AG04450 (cell line): ENCODE measurements around the gene NFATC2. TPM values are rescaled to one million over a fixed set of nuclear protein-coding genes. Genes with fewer than 3 reads are reported as not detected.

Experiments
- CTCF ChIA-PET: fragments of 300-600, 350-600 bp; formaldehyde crosslinking; extraction: SDS; loops from one replicate; lab custom pipeline; 2022; ENCODE audit warnings: antibody characterized with exemption, inconsistent platforms; lab: Charles Lee
- POLR2A ChIA-PET: fragments of 350-600 bp; formaldehyde crosslinking; extraction: SDS; loops from one replicate; lab custom pipeline; 2021; ENCODE audit warnings: antibody characterized with exemption, inconsistent platforms; lab: Yijun Ruan, JAX
- DNase-seq: peaks from one replicate; pipeline ENCODE4 v3.0.0-alpha.2; 2011; ENCODE audit warnings: low read depth, low spot score
- H3K27ac ChIP-seq: one replicate; pipeline ENCODE4 v1.5.1; 2012; ENCODE audit warnings: low read depth, low read length, control low read depth
- H3K27me3 ChIP-seq: one replicate; pipeline ENCODE4 v1.6.0; 2012; ENCODE audit warnings: low read length; ENCODE audit not compliant: control insufficient read depth, insufficient read depth
- H3K4me3 ChIP-seq: 2 replicates; pipeline ENCODE4 v1.5.1; 2011; ENCODE audit warnings: mild to moderate bottlenecking, low read depth, low read length, control low read depth
- H3K9me3 ChIP-seq: 2 replicates; pipeline ENCODE4 v1.5.1; 2012; ENCODE audit warnings: low read length; ENCODE audit not compliant: control insufficient read depth, insufficient read depth
- polyA plus RNA-seq: library from polyadenylated mRNA; depleted of rRNA; stranded (reverse); fragments of >200 nt; gene quantifications from 2 replicates; pipeline ENCODE4 v1.2.3, GENCODE V29; 2011
- TF ChIP-seq, protein P1 (sequence below): IDR thresholded peaks from 2 replicates; pipeline ENCODE4 v1.5.1; 2011; ENCODE audit warnings: low read depth, low read length, control low read depth, inconsistent platforms

Gene NFATC2
- polyA plus RNA-seq, 1 experiment = 0.07 TPM

GRCh38 chr20:51514249-51514648, 28.3 kb downstream of the NFATC2 start:
- ChIA-PET POLR2A (interaction anchor here (1.1 kb wide), 1 partner anchor 12 kb away, joined by 4 read pairs; no protein-coding TSS in a partner anchor), CTCF (interaction anchor here (1.2 kb wide), 1 partner anchor 207 kb away, joined by 3 read pairs; no protein-coding TSS in a partner anchor)
- Histone ChIP-seq H3K27me3 (no peaks in the 10 kb centered on the region), H3K4me3 (no peak overlapping the region), H3K9me3 (peaks cover 3% of the 10 kb centered on the region), H3K27ac (no peak overlapping the region)
- TF ChIP-seq, protein P1, sequence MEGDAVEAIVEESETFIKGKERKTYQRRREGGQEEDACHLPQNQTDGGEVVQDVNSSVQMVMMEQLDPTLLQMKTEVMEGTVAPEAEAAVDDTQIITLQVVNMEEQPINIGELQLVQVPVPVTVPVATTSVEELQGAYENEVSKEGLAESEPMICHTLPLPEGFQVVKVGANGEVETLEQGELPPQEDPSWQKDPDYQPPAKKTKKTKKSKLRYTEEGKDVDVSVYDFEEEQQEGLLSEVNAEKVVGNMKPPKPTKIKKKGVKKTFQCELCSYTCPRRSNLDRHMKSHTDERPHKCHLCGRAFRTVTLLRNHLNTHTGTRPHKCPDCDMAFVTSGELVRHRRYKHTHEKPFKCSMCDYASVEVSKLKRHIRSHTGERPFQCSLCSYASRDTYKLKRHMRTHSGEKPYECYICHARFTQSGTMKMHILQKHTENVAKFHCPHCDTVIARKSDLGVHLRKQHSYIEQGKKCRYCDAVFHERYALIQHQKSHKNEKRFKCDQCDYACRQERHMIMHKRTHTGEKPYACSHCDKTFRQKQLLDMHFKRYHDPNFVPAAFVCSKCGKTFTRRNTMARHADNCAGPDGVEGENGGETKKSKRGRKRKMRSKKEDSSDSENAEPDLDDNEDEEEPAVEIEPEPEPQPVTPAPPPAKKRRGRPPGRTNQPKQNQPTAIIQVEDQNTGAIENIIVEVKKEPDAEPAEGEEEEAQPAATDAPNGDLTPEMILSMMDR = no peak
- DNase-seq = no peak

DNA sequence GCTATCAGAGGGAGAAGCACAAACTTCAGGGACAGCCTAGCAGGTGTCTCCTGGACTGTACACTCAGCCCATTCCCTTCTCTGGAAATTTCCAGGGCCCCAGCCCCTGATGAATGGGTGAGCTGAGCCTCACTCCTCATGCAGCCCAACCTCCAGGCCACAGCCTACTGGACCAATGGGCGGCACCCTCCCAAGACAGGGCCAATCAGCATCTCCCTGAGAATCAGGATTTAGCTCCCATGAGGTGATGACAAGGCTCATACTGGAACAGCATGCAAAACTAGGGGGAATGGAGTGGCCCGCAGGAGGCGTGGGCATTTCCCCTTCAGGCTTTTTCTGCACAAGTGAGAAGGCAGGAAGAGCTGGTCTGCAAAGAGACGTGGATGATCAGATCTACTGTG, 29.0 kb downstream of the NFATC2 start:
- no peak overlapping the region for H3K27ac ChIP-seq
- H3K27me3 ChIP-seq = no peaks in the 10 kb centered on the region
- DNase-seq = no peak
- CTCF ChIA-PET = interaction anchor here (1.2 kb wide), 1 partner anchor 206 kb away, joined by 3 read pairs; no protein-coding TSS in a partner anchor
- no peak overlapping the region for H3K4me3 ChIP-seq
- TF ChIP-seq, protein P1 = no peak
- peaks cover 3% of the 10 kb centered on the region for H3K9me3 ChIP-seq
- POLR2A ChIA-PET = interaction anchor here (1.1 kb wide), 1 partner anchor 13 kb away, joined by 4 read pairs; no protein-coding TSS in a partner anchor

- Histone ChIP-seq H3K9me3 (peaks cover 3% of the 10 kb centered on the region), H3K4me3 (no peak overlapping the region), H3K27ac (no peak overlapping the region), H3K27me3 (no peaks in the 10 kb centered on the region)
- ChIA-PET POLR2A (no interaction called here), CTCF (no interaction called here)
- DNase-seq = no peak
- TF ChIP-seq, protein P1 = no peak
These were observed 29.9 kb downstream of the NFATC2 start for GRCh38 chr20:51512645-51513044.

DNA sequence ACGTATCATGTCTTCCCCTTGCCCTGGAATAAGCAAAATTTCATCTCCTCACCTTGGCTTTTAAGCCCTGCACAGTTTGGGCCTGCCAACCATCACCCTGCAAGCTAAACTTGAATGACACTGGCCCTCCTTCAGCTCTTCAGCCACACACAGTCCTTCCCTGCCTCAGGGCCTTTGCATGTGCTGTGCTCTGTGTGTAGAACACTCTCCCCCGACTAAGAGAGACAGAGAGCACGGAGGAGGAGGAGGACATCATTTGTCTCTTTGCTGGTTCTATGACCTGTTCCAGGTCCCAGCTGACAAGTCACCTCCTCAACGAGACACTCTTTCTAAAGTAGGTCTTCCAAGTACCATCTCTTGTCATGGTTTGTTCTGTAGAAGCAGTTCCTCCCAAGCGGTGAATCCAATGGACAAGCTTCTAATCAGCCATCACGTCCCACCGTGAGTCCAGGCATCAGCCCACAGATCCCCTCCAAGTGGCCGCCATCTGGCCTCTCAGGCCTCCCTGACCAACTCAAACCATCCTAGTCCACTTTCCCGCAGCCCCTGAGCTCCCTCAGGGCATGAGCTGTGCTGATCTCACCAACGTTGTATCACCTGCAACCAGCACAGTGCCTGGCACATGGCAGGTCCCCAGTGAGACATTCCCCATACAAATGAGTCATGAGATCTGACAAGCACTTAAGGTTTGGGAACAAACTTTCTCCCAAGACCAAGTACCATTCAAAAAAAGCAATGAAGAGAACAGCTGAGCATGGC, 30.5 kb downstream of the NFATC2 start:
- H3K27me3 ChIP-seq = no peaks in the 10 kb centered on the region
- H3K27ac ChIP-seq = no peak overlapping the region
- POLR2A ChIA-PET = interaction anchor here (0.5 kb wide), 1 partner anchor 102 kb away, joined by 9 read pairs; no protein-coding TSS in a partner anchor
- TF ChIP-seq, protein P1 = no peak
- CTCF ChIA-PET = interaction anchor here (0.5 kb wide), 1 partner anchor 83 kb away, joined by 4 read pairs; no protein-coding TSS in a partner anchor
- no peak overlapping the region for H3K4me3 ChIP-seq
- DNase-seq = no peak
- peaks cover 3% of the 10 kb centered on the region for H3K9me3 ChIP-seq
